ENCODE data around the gene MPST. TPM values are rescaled to one million over a fixed set of nuclear protein-coding genes. Genes with fewer than 3 reads are reported as not detected.

The MPST gene
- total and polyA plus RNA-seq, 12 donors, result 7.9 to 332 (median 143) TPM

DNA sequence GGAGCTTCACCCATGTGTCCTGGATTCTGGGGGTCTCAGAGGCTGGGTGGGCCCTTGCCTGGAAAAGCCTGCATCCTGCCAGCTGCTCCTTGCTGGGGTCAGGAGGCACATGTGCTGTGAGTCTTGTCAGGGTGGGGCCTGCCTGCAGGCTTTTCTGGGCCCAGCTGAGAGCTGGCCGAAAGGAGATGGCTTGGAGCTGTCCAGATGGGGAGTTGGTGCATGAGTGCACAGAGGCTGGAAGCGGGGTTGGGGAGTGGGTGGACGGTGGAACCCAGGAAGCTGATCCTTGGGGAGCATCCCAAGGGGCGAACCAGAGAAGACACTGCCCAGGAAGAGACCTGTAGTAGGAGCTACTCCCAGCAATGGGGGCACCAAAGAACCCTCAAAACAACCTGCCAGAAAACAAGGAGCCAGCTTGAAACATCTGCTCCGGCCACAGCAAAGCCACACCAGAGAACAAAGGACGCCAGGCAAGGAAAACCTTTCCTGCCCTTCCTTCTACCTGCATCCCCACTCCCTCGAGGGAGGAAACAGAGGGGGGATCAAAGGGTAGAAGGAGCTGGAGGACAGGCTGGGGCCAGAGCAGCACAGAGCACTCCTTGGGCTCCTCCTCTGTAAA lies 23.8 kb downstream of the MPST start:
- Histone ChIP-seq H3K9me3 (replicated peaks in 1 of 3) (no peaks in the 10 kb centered on the region), H3K4me1 (replicated peaks in 1 of 2) (peaks cover 0 to 4% of the 10 kb centered on the region in 2 donors), H3K27ac (no peak overlapping the region), H3K4me3 (no peak overlapping the region), H3K36me3 (replicated peaks in 1 of 2) (no peaks in the 10 kb centered on the region), H3K27me3 (no peaks in the 10 kb centered on the region)
- intact Hi-C loops (cut with DNase I), result loop anchor here in 1 of 2 donors (10.0 kb wide), 1 partner anchor 169 kb away; no protein-coding TSS in a partner anchor
- WGBS, 4 donors, result 70 to 80% (median 75%) methylated on average over 7 of the region's 7 CpGs
- DNase-seq, result no peak
- TF ChIP-seq, protein P1, sequence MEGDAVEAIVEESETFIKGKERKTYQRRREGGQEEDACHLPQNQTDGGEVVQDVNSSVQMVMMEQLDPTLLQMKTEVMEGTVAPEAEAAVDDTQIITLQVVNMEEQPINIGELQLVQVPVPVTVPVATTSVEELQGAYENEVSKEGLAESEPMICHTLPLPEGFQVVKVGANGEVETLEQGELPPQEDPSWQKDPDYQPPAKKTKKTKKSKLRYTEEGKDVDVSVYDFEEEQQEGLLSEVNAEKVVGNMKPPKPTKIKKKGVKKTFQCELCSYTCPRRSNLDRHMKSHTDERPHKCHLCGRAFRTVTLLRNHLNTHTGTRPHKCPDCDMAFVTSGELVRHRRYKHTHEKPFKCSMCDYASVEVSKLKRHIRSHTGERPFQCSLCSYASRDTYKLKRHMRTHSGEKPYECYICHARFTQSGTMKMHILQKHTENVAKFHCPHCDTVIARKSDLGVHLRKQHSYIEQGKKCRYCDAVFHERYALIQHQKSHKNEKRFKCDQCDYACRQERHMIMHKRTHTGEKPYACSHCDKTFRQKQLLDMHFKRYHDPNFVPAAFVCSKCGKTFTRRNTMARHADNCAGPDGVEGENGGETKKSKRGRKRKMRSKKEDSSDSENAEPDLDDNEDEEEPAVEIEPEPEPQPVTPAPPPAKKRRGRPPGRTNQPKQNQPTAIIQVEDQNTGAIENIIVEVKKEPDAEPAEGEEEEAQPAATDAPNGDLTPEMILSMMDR (IDR thresholded peaks at IDR 0.05), result no peak
- TF ChIP-seq POLR2A (IDR thresholded peaks at IDR 0.05), result no peak

DNA sequence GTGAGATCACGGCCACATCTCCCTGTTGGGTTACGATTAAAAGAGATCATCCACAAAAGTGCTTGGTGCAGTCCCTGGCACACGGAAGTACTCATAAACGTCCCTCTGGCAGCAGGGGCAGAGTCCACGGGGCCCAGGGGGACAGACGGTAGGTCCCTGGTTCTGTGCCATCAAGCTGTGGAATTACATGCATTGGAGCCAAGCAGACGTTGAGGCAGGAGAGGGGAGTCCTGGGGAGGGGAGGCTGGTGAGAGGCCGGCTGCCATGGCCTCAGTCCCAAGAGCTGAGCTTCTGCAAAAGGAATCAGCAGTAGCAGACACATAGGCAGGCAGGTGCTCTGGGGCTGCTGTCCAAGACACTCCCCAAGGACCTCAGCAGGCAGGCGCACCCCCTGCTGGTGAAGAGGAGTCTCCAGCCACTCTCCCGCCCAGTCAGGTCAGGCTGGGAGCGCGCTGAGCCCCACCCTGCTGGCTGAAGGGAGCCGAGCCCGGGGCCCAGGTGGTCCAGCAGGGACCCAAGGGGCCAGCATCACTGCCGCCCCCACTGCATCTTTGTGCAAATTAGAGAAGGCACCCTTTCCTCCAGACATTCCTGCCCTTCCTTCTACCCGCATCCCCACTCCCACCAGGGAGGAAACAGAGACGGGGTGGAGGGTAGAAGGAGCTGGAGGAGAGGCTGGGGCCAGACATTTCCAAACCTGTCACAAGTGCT lies 24.4 kb downstream of the MPST start:
- intact Hi-C loops (cut with DNase I), result loop anchor here in 1 of 2 donors (10.0 kb wide), 1 partner anchor 169 kb away; no protein-coding TSS in a partner anchor
- no peaks in the 10 kb centered on the region for H3K9me3 ChIP-seq (replicated peaks in 1 of 3)
- H3K4me3 ChIP-seq, result no peak overlapping the region
- peaks cover 0 to 4% of the 10 kb centered on the region in 2 donors for H3K4me1 ChIP-seq (replicated peaks in 1 of 2)
- no peak for TF ChIP-seq POLR2A (IDR thresholded peaks at IDR 0.05)
- TF ChIP-seq, protein P1 (IDR thresholded peaks at IDR 0.05), result peak; percentile 63 to 77 (median 66)
- WGBS, 4 donors, result 38 to 55% (median 41%) methylated on average over 11 to 17 of the region's 17 CpGs
- no peaks in the 10 kb centered on the region for H3K36me3 ChIP-seq (replicated peaks in 1 of 2)
- H3K27ac ChIP-seq, result no peak overlapping the region
- H3K27me3 ChIP-seq, result no peaks in the 10 kb centered on the region
- peak; percentile 74 to 87 (median 81) for DNase-seq

DNA sequence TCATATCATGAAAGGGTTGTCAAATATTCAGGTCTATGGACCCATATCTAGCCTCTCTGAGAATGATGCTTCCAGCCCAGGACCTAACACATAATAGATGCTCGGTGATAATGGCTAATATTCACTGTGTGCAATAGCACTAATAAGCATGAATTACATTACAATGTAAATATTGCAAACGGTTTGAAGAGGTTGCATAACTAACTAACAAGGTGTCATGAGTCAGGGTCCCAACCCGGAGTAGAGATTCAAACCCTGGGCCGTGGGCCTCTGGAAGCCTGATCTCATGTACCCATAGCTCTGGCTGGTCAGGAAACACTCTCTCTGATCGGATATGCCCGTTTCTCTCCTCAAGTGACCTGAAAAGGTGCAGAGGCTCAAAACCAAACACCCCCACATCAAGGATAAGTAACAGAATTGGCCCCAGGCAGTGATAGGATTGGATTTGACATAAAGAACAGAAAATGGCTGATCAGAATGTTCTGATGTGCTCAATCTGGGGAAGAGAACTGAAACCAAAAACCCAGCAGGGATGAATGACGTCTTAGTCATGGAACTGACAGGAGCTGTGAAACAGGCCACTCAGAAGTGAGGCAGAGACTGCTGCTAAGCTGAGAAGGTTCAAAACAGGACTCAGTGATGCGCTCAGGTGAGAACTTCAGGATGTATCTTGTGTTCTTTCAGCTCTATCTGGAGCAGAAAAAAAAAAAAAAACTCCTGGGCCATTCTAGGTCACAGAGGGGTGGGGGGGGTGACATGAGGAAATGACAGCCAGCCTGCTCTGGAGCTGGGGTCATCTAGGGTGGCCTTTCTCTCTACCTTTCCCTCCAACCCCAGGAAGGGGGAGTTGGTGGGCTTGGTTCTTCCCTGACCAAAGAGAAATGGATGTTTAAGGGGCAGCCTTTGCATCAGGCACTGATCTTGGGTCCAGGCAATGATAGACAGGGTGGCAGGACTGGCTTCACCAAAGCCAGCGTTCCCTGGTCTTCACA lies 25.4 kb downstream of the MPST start:
- Histone ChIP-seq H3K9me3 (replicated peaks in 1 of 3) (no peaks in the 10 kb centered on the region), H3K27me3 (no peaks in the 10 kb centered on the region), H3K27ac (no peak overlapping the region), H3K36me3 (replicated peaks in 1 of 2) (no peaks in the 10 kb centered on the region), H3K4me3 (no peak overlapping the region), H3K4me1 (replicated peaks in 1 of 2) (peaks cover 0 to 4% of the 10 kb centered on the region in 2 donors)
- intact Hi-C loops (cut with DNase I), result loop anchor here in 1 of 2 donors (10.0 kb wide), 1 partner anchor 170 kb away; no protein-coding TSS in a partner anchor
- WGBS, 4 donors, result 68 to 81% (median 78%) methylated on average over 8 to 9 of the region's 9 CpGs
- DNase-seq, result no peak
- TF ChIP-seq, protein P1 (IDR thresholded peaks at IDR 0.05), result no peak
- TF ChIP-seq POLR2A (IDR thresholded peaks at IDR 0.05), result no peak

Measured in adrenal gland (tissue), 12 donors.